Ascending aorta (tissue), 2 donors: Measurements from ENCODE around the gene ERC1. TPM values are rescaled to one million over a fixed set of nuclear protein-coding genes. Genes with fewer than 3 reads are reported as not detected.
"Not testable (repeated sequence)": the region's sequence is repeated elsewhere in the genome, so short reads cannot be mapped to it uniquely, and the experiment has no call there.

Experiments
- DNase-seq, 2 donors: peaks; one replicate each; pipeline ENCODE4 v3.0.0-alpha.2; 2019; ENCODE audit warnings: low spot score in 2 of 2
- H3K27ac ChIP-seq, 2 donors: fragments of 200-600 bp; sonication (generic); one replicate each; pipeline ENCODE4 v1.5.1; 2016 to 2017; ENCODE audit warnings: mild to moderate bottlenecking in 1 of 2
- H3K27me3 ChIP-seq: fragments of 200-600 bp; sonication (generic); one replicate; pipeline ENCODE4 v1.5.1; 2017
- H3K36me3 ChIP-seq, 2 donors: fragments of 200-600 bp; sonication (generic); one replicate each; pipeline ENCODE4 v1.5.1; 2016
- H3K4me1 ChIP-seq, 2 donors: fragments of 200-600 bp; sonication (generic); one replicate each; pipeline ENCODE4 v1.5.1; 2016 to 2017; ENCODE audit warnings: mild to moderate bottlenecking in 1 of 2
- H3K4me3 ChIP-seq, 2 donors: fragments of 200-600 bp; sonication (generic); one replicate each; pipeline ENCODE4 v1.5.1; 2016 to 2017; ENCODE audit warnings: mild to moderate bottlenecking in 1 of 2
- H3K9me3 ChIP-seq, 2 donors: fragments of 200-600 bp; sonication (generic); one replicate each; pipeline ENCODE4 v1.5.1; 2016
- intact Hi-C: fragments of 100-400 bp; cut with DNase I; formaldehyde crosslinking; loops from one replicate; pipeline ENCODE4 v1.15.1; 2023
- total RNA-seq: library from RNA; depleted of rRNA; stranded (reverse); fragments of >200 nt; gene quantifications from one replicate; pipeline ENCODE4 v1.1.0, GENCODE V29; 2016
- TF ChIP-seq, protein P1 (sequence below), 3 experiments: fragments of 200-600 bp in 2 of 3; fragments of 450-650 bp in 1 of 3; sonication (generic) in 2 of 3; IDR thresholded peaks; one replicate each; pipeline ENCODE4 v1.5.1; 2016 to 2019; ENCODE audit warnings: antibody characterized with exemption in 3 of 3, mild to moderate bottlenecking in 1 of 3, moderate library complexity in 1 of 3

Gene ERC1
- total RNA-seq, 1 donor from 2014 or later, result 41.4 TPM

GRCh38 chr12:1350934-1351240, 359.9 kb downstream of the ERC1 start:
- no peak for DNase-seq
- Histone ChIP-seq H3K4me1 (no peaks in the 10 kb centered on the region), H3K4me3 (no peak overlapping the region), H3K27me3 (no peaks in the 10 kb centered on the region), H3K36me3 (no peaks in the 10 kb centered on the region), H3K27ac (no peak overlapping the region), H3K9me3 (no peaks in the 10 kb centered on the region)
- TF ChIP-seq, protein P1, sequence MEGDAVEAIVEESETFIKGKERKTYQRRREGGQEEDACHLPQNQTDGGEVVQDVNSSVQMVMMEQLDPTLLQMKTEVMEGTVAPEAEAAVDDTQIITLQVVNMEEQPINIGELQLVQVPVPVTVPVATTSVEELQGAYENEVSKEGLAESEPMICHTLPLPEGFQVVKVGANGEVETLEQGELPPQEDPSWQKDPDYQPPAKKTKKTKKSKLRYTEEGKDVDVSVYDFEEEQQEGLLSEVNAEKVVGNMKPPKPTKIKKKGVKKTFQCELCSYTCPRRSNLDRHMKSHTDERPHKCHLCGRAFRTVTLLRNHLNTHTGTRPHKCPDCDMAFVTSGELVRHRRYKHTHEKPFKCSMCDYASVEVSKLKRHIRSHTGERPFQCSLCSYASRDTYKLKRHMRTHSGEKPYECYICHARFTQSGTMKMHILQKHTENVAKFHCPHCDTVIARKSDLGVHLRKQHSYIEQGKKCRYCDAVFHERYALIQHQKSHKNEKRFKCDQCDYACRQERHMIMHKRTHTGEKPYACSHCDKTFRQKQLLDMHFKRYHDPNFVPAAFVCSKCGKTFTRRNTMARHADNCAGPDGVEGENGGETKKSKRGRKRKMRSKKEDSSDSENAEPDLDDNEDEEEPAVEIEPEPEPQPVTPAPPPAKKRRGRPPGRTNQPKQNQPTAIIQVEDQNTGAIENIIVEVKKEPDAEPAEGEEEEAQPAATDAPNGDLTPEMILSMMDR (IDR thresholded peaks at IDR 0.05), result no peak
- intact Hi-C loops, result no loop called here

GRCh38 chr12:1351926-1352325, 360.9 kb downstream of the ERC1 start:
- intact Hi-C loops, result no loop called here
- no peaks in the 10 kb centered on the region for H3K9me3 ChIP-seq
- no peaks in the 10 kb centered on the region for H3K27me3 ChIP-seq
- no peak overlapping the region for H3K4me3 ChIP-seq
- DNase-seq, result no peak
- TF ChIP-seq, protein P1 (IDR thresholded peaks at IDR 0.05), result no peak
- H3K36me3 ChIP-seq, result no peaks in the 10 kb centered on the region
- no peak overlapping the region for H3K27ac ChIP-seq
- no peaks in the 10 kb centered on the region for H3K4me1 ChIP-seq

DNA sequence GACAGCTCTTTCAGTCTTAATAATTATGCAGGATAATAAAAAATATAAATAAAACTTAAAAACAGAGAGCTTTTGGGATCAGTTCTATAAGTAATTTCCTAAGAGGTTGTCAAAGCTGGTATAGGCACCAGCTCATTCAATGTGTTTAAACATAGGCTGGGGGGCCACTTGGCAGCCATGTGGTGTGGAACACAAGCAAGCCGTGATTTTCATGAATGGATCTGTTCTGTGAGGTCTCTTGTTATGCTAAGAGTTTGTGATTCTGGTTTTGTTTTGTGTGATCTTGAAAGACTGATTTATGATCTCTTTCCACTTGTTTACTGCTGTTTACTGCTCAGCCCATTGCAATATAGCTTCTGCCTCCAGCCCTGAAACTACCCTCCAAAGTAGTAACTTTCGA, 362.4 kb downstream of the ERC1 start:
- H3K27me3 ChIP-seq, result no peaks in the 10 kb centered on the region
- no peaks in the 10 kb centered on the region for H3K36me3 ChIP-seq
- no peak for DNase-seq
- intact Hi-C loops, result no loop called here
- H3K4me1 ChIP-seq, result no peaks in the 10 kb centered on the region
- no peak overlapping the region for H3K4me3 ChIP-seq
- no peaks in the 10 kb centered on the region for H3K9me3 ChIP-seq
- TF ChIP-seq, protein P1 (IDR thresholded peaks at IDR 0.05), result no peak
- H3K27ac ChIP-seq, result no peak overlapping the region

DNA sequence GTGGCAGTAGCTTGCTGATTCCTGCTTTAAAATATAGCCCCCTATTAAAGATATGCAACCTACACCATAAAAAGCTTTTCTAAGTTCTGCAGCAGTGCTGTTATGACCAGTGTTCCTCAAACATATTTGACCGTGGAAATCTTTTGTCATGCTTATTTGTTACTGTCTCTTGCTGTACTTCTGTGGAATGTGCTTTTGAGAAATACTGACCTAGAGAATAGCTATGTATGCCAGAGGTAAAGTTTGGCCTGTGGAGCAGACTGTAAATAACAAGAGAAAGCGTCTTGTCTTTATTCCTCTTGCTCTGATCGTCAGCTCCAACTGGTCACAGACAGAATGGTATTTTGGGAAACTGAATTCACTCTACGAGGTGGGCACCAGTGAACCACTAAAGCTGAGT, 364.4 kb downstream of the ERC1 start:
- TF ChIP-seq, protein P1 (IDR thresholded peaks at IDR 0.05), result no peak
- Histone ChIP-seq H3K27me3 (no peaks in the 10 kb centered on the region), H3K4me3 (no peak overlapping the region), H3K9me3 (no peaks in the 10 kb centered on the region), H3K4me1 (no peaks in the 10 kb centered on the region), H3K36me3 (no peaks in the 10 kb centered on the region), H3K27ac (no peak overlapping the region)
- DNase-seq, result no peak
- intact Hi-C loops, result no loop called here

- H3K27me3 ChIP-seq, H3K4me1 ChIP-seq, H3K27ac ChIP-seq, DNase-seq, intact Hi-C loops, H3K36me3 ChIP-seq, H3K4me3 ChIP-seq, H3K9me3 ChIP-seq: not testable (repeated sequence)
Observed at GRCh38 chr12:1355871-1356270, 364.8 kb downstream of the ERC1 start.

- intact Hi-C loops, result no loop called here
- no peaks in the 10 kb centered on the region for H3K36me3 ChIP-seq
Observed at GRCh38 chr12:1356285-1356684, 365.3 kb downstream of the ERC1 start.

More at GRCh38 chr12:1356285-1356684, 365.3 kb downstream of the ERC1 start:
- no peaks in the 10 kb centered on the region for H3K9me3 ChIP-seq
- no peak overlapping the region for H3K4me3 ChIP-seq
- H3K27ac ChIP-seq, result no peak overlapping the region
- no peak for DNase-seq
- TF ChIP-seq, protein P1 (IDR thresholded peaks at IDR 0.05), result no peak
- H3K4me1 ChIP-seq, result no peaks in the 10 kb centered on the region
- H3K27me3 ChIP-seq, result no peaks in the 10 kb centered on the region
